ENCODE results near the gene B3GALT6.

Gene B3GALT6

DNA sequence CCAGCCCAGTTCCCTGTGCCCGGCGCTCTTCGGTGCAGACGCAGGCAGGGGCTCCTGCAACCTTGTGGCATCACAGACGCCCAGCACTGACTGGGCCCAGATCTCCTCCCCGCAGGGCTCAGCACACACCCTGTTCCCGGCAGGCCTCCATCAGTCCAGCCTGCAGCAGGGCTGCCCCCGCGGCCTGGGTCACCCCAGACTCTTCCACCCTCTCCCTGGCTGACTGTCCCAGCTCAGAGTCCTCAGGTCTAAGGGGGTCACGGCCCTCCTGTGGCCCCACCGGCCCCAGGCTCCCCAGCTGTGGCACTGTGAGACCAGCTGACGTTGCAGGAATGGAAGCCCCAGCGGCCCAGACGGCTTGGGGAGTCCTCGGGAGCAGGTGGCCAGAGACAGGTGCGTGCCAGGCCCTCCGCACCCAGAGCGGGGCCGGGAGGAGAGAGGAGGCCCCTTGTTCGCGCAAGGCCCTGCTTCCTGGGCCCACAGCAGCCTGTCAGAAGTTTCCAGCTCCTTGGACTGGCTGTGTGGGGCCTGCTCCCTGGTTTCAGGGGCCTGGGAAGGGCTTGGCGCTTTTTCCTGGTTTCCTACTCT lies 4.2 kb downstream of the B3GALT6 start:
- Mint-ChIP-seq H3K4me3 (no peak overlapping the region), H3K4me1 (ENCODE audit: low read depth in 2 of 2) (peaks cover 11% of the 10 kb centered on the region in 2 donors), H3K27ac (no peak overlapping the region), H3K9me3 (no peaks in the 10 kb centered on the region), H3K27me3 (no peaks in the 10 kb centered on the region), H3K36me3 (ENCODE audit: insufficient read depth) (peaks cover 12% of the 10 kb centered on the region)
- ATAC-seq (replicated peaks): no peak
- no peak for DNase-seq

DNA sequence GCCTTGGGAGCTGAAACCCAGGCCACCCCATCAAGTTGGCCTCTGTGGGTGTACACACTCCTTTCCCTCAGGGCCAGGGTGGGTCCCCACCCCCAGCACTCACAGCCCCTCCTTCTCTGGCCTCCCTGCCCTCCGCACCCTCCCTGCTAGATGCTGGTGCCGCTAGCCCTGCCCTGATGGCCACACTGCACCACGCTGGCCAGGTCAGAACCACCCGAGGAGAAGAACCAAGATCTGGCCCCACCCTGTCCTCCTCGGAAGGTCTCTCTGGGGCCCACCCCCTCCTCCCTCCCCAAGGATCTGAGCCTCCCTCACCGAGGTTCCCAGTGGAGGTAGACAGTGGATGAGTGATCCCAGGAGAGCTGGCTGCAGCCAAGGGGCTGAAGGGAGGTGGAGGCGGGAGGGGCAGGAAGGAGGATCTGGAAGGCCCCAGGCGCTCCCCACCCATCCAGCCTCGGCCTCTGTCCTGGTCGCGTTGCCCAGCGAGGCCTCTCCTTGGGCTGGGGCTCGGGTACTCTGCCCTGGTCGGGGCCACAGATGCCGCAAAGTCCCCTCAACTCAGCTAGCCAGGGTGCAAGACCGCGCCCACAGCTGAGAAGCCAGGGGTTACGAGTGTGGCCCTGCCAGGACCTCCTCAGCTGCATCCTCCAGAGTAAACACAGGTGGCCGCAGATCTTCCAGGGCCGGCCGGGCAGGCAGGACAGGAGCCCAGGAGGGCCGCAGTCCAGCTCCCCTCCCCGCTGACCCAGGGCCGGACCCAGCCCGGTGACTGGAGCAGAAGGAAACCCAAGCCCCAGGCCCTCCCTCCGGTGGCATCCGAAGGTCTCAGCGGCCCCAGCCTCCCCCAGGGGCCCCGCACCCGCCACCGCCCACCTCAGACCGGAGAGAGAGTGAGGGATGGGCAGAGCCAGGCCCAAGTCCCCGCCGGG lies 5.2 kb downstream of the B3GALT6 start:
- DNase-seq: no peak
- peaks cover 6% of the 10 kb centered on the region for H3K36me3 Mint-ChIP-seq (ENCODE audit: insufficient read depth)
- peaks cover 11% of the 10 kb centered on the region in 2 donors for H3K4me1 Mint-ChIP-seq (ENCODE audit: low read depth in 2 of 2)
- no peak overlapping the region for H3K4me3 Mint-ChIP-seq
- no peak for ATAC-seq (replicated peaks)
- no peaks in the 10 kb centered on the region for H3K27me3 Mint-ChIP-seq
- no peaks in the 10 kb centered on the region for H3K9me3 Mint-ChIP-seq
- no peak overlapping the region for H3K27ac Mint-ChIP-seq

DNA sequence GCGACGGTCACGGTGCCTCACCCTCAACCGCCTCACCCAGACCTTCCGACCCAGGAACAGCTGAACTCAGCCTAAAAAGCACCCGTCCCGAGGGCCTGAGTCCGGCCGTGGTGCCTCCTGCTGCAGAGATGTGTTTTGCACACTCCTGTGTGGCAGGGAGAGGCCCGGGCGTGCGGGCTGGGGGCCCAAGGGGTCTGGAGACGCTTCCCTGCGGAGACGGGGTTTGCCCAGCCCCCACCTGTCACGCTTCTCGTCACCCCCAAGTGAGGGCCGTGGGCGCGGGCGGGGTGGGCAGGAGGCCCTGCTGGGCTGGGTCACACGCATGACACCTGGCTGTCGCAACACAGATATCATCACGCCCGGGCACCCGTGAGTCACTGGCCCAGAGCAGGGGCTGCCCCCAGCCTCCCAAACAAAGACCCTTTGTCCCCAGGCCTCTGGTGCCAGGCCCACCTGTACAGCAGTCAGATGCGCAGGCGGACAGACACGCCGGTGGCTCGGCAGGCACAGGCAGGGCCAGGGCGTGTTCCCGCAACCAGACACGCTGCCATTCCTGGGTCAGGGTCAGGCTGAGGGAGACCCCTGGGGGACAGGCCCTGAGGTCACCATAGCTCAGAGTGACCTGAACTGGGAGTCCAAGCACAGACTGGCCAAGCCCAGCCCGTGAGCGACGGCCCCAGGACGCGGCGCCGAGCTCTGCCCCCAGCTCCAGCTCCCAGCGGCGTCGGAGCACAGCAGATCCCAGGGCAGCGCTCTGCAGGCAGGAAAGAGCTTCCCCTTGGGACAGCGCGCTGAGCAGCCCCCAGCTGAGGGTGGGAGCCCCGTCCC lies 6.1 kb downstream of the B3GALT6 start:
- no peak overlapping the region for H3K27ac Mint-ChIP-seq
- no peak for ATAC-seq (replicated peaks)
- no peaks in the 10 kb centered on the region for H3K27me3 Mint-ChIP-seq
- peaks cover 3% of the 10 kb centered on the region for H3K36me3 Mint-ChIP-seq (ENCODE audit: insufficient read depth)
- H3K4me3 Mint-ChIP-seq: no peak overlapping the region
- H3K9me3 Mint-ChIP-seq: no peaks in the 10 kb centered on the region
- DNase-seq: no peak
- peaks cover 11% of the 10 kb centered on the region in 2 donors for H3K4me1 Mint-ChIP-seq (ENCODE audit: low read depth in 2 of 2)

DNA sequence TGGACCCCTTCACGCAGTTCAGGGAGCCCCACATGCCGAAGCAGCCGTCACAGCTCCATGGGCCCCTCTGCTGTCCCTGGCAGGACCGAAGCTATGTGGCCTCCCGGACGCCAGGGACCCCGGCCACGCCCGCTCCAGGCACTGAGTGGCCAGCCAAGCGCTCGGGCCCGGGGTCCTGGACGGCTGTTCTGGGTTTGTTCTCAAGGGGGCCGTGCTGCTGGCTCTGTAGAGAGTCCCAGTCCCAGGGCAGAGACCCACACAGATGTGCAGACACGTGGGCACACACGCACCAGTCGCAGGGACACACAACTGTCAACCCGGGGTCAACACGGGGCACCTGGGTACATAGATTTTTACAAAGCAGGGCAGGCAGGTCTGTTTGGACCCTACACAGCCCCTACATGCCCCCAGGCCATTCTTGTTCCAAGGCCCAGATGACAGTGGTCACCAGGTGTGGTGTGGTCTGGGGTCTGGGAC lies 6.7 kb downstream of the B3GALT6 start:
- no peak for DNase-seq
- ATAC-seq (replicated peaks): no peak
- Mint-ChIP-seq H3K36me3 (ENCODE audit: insufficient read depth) (peaks cover 3% of the 10 kb centered on the region), H3K4me3 (no peak overlapping the region), H3K9me3 (no peaks in the 10 kb centered on the region), H3K27ac (no peak overlapping the region), H3K4me1 (ENCODE audit: low read depth in 2 of 2) (peaks cover 7% of the 10 kb centered on the region in 2 donors), H3K27me3 (no peaks in the 10 kb centered on the region)

DNA sequence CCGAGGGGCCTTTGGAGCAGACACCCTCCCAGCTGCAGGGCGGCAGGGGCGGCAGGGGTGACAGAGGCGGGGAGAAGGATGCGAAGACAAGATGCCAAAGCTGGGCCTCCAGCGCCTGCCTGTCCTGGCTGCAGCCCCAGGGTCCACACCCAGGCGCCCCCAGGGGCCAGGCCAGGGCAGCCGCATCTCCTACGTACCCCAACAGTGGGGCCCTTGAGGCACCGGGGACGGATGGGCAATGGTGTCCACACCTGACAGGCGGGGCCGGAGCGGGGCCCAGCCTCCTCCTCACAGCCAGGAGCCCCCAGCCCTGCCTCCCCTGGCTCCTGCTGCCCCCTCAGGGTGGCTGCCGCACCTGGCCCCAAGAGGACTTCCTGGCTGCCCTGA lies 7.2 kb downstream of the B3GALT6 start:
- ATAC-seq (replicated peaks) (no peak), DNase-seq (no peak)
- Mint-ChIP-seq H3K36me3 (ENCODE audit: insufficient read depth) (peaks cover under 1% of the 10 kb centered on the region), H3K27ac (no peak overlapping the region), H3K4me1 (ENCODE audit: low read depth in 2 of 2) (peaks cover 4% of the 10 kb centered on the region in 2 donors), H3K9me3 (no peaks in the 10 kb centered on the region), H3K4me3 (no peak overlapping the region), H3K27me3 (no peaks in the 10 kb centered on the region)

DNA sequence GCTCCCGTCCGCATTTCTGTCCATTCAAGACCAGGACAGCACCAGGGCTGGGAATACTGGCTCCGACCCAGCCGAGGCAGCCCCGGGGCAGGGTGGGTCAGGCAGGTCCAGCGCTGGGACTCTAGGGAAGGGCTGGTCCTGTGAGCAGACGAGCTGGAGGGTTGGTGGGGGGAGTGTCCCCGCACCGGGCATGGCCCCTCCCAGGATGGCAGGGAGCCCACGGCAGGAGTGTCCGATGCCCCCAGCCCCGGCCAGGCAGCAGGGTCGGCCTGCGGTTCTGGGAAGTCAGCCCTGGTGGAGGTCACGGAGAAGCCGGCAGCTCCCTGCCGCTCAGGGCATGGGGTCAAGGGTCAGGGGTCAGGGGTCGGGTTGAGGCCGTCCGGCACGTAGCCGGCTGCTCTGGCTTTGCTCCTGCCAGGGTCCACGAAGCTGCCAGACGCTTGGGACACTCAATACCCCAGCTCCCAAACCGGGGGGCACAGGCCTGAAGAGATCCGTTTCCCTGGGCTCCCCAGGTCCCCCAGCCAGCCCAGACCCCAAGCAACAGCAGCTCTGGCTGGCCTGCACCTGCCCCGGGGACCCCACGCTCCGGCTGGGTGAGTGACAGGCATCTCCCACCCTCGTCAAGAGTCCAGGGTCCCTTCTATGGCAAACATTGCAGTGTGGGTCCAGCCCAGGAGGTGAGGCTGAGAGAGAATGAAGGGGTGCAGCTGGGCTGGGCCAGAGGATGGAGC lies 7.7 kb downstream of the B3GALT6 start:
- no peaks in the 10 kb centered on the region for H3K27me3 Mint-ChIP-seq
- H3K36me3 Mint-ChIP-seq (ENCODE audit: insufficient read depth): no peaks in the 10 kb centered on the region
- no peak overlapping the region for H3K27ac Mint-ChIP-seq
- no peak for DNase-seq
- H3K4me1 Mint-ChIP-seq (ENCODE audit: low read depth in 2 of 2): no peaks in the 10 kb centered on the region
- H3K4me3 Mint-ChIP-seq: no peak overlapping the region
- ATAC-seq (replicated peaks): no peak
- no peaks in the 10 kb centered on the region for H3K9me3 Mint-ChIP-seq

DNA sequence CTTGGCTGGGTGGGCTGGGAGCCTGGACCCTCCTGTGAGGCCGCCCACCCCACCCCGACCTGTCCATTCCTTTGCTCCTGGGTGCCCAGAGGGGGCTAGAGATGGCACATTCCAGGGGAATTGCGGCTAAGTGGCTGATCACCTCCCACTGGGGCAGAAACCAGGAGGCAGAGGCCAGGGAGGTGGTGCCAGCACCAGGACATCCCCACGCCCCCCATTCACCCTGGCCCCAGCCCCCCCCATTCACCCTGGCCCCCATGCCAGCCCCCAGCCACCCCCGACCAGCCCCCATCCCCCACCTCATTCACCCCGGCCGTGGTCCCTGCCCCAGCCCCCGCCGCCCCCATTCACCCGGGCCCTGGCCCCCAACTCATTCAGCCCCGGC lies 8.3 kb downstream of the B3GALT6 start:
- Mint-ChIP-seq H3K27ac (no peak overlapping the region), H3K36me3 (ENCODE audit: insufficient read depth) (no peaks in the 10 kb centered on the region), H3K4me1 (ENCODE audit: low read depth in 2 of 2) (no peaks in the 10 kb centered on the region), H3K27me3 (no peaks in the 10 kb centered on the region), H3K4me3 (no peak overlapping the region), H3K9me3 (no peaks in the 10 kb centered on the region)
- no peak for ATAC-seq (replicated peaks)
- no peak for DNase-seq

DNA sequence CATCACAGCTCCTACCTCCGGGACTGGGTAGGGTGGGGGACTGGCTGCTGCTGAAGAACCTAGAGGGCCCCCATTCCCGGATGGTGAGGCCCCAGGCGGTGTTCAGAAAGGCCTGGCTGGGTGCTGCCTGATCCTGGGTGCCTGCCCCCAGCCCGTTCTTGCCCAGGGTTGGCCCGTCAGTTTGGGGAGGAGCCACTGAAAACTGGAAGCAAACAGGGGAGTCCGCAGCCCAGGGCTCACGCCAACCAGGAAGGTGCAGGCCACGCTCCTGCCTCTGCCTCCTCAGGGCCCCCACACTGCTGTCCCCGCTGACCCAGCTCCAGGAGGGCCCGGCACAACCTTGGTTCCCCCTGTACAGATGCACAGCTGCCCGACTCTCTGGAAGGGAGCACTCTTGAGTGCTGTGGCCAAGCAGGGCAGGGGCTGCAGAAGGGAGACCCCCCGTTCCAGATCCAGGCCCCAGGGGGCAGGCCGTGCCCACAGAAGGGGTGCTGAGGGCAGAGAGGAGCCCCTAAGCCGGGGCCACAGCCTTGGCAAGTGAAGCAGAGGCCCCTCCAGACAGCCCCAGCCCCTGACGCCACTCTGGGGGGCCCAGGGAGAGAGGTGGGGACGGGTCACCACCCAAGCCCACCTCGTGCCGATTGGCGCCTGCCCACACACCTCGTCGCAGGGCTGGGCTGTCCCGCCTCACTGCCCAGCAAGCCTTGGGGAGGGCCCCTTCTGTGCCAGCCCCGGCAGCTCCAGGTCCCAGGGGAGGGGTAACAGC lies 9.0 kb downstream of the B3GALT6 start:
- DNase-seq (no peak), ATAC-seq (replicated peaks) (no peak)
- H3K36me3 Mint-ChIP-seq (ENCODE audit: insufficient read depth): no peaks in the 10 kb centered on the region
- no peak overlapping the region for H3K27ac Mint-ChIP-seq
- no peaks in the 10 kb centered on the region for H3K27me3 Mint-ChIP-seq
- no peak overlapping the region for H3K4me3 Mint-ChIP-seq
- no peaks in the 10 kb centered on the region for H3K9me3 Mint-ChIP-seq
- H3K4me1 Mint-ChIP-seq (ENCODE audit: low read depth in 2 of 2): no peaks in the 10 kb centered on the region

DNA sequence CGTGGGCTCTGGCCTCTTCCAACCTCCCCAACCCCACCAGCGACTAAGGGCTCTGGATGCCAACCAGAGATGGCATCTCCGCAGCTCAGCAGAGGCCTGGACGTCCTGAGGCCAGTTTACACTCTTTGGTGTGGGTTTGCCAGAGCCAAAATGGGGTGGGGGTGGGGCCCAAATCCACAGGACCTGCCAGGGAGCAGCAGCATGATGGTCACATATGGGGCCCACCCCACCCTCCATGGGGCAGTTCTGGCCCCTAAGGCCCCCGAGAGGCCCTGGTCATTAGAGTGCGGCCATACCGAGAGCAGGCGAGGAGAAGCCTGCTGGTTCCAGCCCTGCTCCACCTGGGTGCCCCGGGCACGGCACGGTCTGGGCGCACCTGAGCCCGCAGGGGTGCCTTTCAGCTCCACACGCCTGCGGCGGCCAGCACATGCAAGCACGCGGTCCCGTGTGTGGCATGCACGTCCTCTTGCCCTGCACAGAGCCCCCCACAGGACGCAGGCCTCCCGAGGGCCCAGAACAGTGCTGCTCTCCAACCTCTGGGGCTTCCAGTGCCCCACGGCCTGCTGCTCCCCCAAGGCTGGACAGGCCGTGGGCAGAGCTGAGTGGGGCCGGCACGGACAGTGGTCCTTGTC lies 9.7 kb downstream of the B3GALT6 start:
- DNase-seq (no peak), ATAC-seq (replicated peaks) (no peak)
- no peaks in the 10 kb centered on the region for H3K4me1 Mint-ChIP-seq (ENCODE audit: low read depth in 2 of 2)
- H3K4me3 Mint-ChIP-seq: no peak overlapping the region
- no peak overlapping the region for H3K27ac Mint-ChIP-seq
- H3K27me3 Mint-ChIP-seq: no peaks in the 10 kb centered on the region
- no peaks in the 10 kb centered on the region for H3K9me3 Mint-ChIP-seq
- H3K36me3 Mint-ChIP-seq (ENCODE audit: insufficient read depth): no peaks in the 10 kb centered on the region

DNA sequence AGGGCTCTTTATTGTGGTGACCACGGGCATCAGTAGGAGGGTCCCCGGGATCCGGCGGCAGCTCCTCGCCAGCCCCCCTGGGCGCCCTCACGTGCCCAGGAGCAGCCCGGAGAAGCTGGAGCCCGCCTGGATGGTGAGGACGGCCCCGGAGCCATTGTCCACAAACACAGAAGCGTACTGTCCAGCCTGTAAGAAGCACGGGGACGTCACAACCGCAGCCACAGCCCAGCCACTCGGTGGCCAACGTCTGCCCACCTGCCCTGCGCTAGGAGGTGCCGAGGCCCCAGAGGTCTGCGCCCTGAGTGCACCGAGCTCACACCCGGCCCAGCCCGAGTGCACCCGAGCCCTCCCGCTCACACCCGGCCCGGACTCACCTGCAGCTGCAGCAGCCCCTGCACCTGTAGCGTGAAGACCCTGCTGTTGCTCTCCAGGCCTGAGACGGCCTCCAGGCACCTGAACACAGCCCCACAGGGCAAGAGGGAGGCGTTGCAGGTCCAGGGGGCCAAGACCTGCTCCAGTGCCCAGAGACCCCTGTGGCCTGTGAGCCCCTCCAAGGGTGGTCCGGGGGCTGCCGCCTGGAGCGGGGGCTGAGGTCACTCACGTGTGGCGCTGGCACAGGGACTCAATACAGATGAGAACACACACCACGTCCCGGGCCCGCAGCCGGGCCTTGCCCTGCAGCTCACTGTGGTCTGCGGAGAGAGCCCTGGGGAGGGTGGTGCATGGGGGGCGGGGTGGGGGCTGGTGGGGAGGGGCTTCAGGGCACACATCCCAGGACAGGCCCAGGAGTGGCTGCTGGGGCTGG lies 10.6 kb downstream of the B3GALT6 start:
- Mint-ChIP-seq H3K36me3 (ENCODE audit: insufficient read depth) (no peaks in the 10 kb centered on the region), H3K4me1 (ENCODE audit: low read depth in 2 of 2) (no peaks in the 10 kb centered on the region), H3K4me3 (no peak overlapping the region), H3K27ac (no peak overlapping the region), H3K27me3 (no peaks in the 10 kb centered on the region), H3K9me3 (no peaks in the 10 kb centered on the region)
- ATAC-seq (replicated peaks) (no peak), DNase-seq (no peak)

DNA sequence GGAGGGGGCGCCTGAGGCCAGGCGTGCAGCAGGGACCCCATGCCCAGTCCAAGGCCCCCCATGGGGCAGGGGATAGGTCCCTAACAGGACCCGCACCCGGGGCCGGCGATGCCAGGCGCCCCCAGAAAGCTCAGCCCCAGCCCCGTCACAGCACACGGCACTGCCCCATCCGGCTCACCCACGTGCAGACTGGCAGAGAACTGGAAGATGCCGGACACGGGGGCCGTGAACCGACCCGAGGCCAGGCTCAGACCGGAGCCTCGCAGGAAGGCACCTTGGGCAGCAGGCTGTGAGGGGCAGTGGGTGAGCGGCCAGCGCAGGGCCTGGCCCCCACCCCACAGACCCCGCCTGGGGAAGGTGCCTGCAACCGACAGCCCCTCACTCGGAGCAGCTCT lies 11.2 kb downstream of the B3GALT6 start:
- no peak overlapping the region for H3K27ac Mint-ChIP-seq
- H3K9me3 Mint-ChIP-seq: no peaks in the 10 kb centered on the region
- DNase-seq: no peak
- no peaks in the 10 kb centered on the region for H3K4me1 Mint-ChIP-seq (ENCODE audit: low read depth in 2 of 2)
- no peak for ATAC-seq (replicated peaks)
- no peaks in the 10 kb centered on the region for H3K27me3 Mint-ChIP-seq
- no peaks in the 10 kb centered on the region for H3K36me3 Mint-ChIP-seq (ENCODE audit: insufficient read depth)
- H3K4me3 Mint-ChIP-seq: no peak overlapping the region

DNA sequence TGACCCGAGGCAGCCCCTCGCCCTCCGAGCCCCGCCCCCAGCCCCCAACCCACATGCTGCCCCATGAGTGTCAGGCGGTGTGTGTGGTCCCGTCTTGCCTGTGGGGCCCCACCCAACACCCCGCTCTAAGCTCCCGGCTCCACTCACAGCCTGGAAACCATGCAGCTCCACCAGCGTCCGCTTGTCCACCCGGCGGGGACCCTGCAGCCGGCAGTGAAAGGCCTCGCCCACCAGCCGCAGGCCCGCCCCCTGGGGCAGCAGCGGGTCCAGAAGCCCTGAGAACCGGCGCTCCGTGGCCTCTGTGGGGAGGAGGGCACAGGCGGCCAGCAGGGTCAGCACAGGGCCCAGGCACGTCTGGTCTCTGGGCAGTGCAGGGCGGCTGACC lies 11.8 kb downstream of the B3GALT6 start:
- no peak overlapping the region for H3K4me3 Mint-ChIP-seq
- no peak overlapping the region for H3K27ac Mint-ChIP-seq
- no peaks in the 10 kb centered on the region for H3K36me3 Mint-ChIP-seq (ENCODE audit: insufficient read depth)
- no peak for ATAC-seq (replicated peaks)
- H3K27me3 Mint-ChIP-seq: no peaks in the 10 kb centered on the region
- DNase-seq: no peak
- H3K4me1 Mint-ChIP-seq (ENCODE audit: low read depth in 2 of 2): no peaks in the 10 kb centered on the region
- no peaks in the 10 kb centered on the region for H3K9me3 Mint-ChIP-seq
